ENCODE results near the gene PCCA. TPM values are rescaled to one million over a fixed set of nuclear protein-coding genes. Genes with fewer than 3 reads are reported as not detected.

PCCA gene
- total and polyA plus RNA-seq, 2 of the 13 experiments (the other 11 are each of a cell fraction or from before 2014, with no cell fraction given) = 15.0 to 32.2 TPM

GRCh38 chr13:100063906-100064305 lies 25.0 kb upstream of the PCCA start (continued):
- no peak for TF ChIP-seq ZNF350 (CRISPR knock-in tag; IDR thresholded peaks at IDR 0.05; ENCODE audit: borderline replicate concordance, low read depth)
- TF ChIP-seq ZBTB38 (CRISPR knock-in tag; IDR thresholded peaks at IDR 0.05) = no peak
- no peak for TF ChIP-seq NR2F2 (IDR thresholded peaks at IDR 0.05; ENCODE audit: borderline replicate concordance, low read depth)
- no peak for TF ChIP-seq SNAPC4 (CRISPR knock-in tag; IDR thresholded peaks at IDR 0.05)

GRCh38 chr13:100068133-100068931 lies 20.6 kb upstream of the PCCA start:
- TF ChIP-seq SAP130 (CRISPR knock-in tag; IDR thresholded peaks at IDR 0.05; ENCODE audit: low read depth) (no peak), CEBPB (IDR thresholded peaks at IDR 0.05; ENCODE audit: borderline replicate concordance, low read depth, low read length) (0 out of 2 replicates have a peak, but pooled peaks have one; percentile 18)
- H2AFZ ChIP-seq (ENCODE audit: low read length) = no peak overlapping the region
- no peak overlapping the region for H3K27ac ChIP-seq (ENCODE audit: extremely low read length, insufficient read depth, low read length)
- H3K9ac ChIP-seq (ENCODE audit: insufficient read depth, low read depth, low read length) = no peak overlapping the region
- 45% methylated on average over 3 of the region's 3 CpGs for WGBS (ENCODE audit: low lambda C conversion rate)
- H3K27me3 ChIP-seq (ENCODE audit: control insufficient read depth in 1 of 2, insufficient read depth in 2 of 2, low read length in 2 of 2) = no peaks in the 10 kb centered on the region
- in situ Hi-C loops (cut with HindIII; ENCODE audit: extremely low pct_ligation_motif_present, low pct_unique_long_range_greater_than_20kb) (no loop called here), intact Hi-C loops (cut with micrococcal nuclease; ENCODE audit: unreplicated experiment) (no loop called here)
- DNase-seq (ENCODE audit: low spot score) (no peak), FAIRE-seq (no peak), ATAC-seq (no peak)
- ChIA-PET CTCF (ENCODE audit: low intra/inter-chr PET ratio, low total read pairs) (no interaction called here), POLR2A (no interaction called here)
- no TSS peak for BruUV-seq (replicated peaks)
- no peak overlapping the region for H3K4me3 ChIP-seq (replicated peaks in 1 of 3; ENCODE audit: insufficient read depth in 1 of 3, low read depth in 2 of 3, low read length in 3 of 3)
- no peaks in the 10 kb centered on the region for H3K36me3 ChIP-seq (replicated peaks in 1 of 2; ENCODE audit: control insufficient read depth in 1 of 2, insufficient read depth in 2 of 2, low read length in 2 of 2)
- H4K20me1 ChIP-seq (ENCODE audit: insufficient read depth, low read length) = no peaks in the 10 kb centered on the region
- H3K9me3 ChIP-seq (ENCODE audit: low read length) = no peaks in the 10 kb centered on the region
- no peaks in the 10 kb centered on the region for H3K4me1 ChIP-seq (ENCODE audit: insufficient read depth, low read length)
- H3K4me2 ChIP-seq (ENCODE audit: low read depth, low read length) = no peak overlapping the region
- H3K79me2 ChIP-seq (ENCODE audit: insufficient read depth, low read length) = no peaks in the 10 kb centered on the region
